Measurements from ENCODE around the gene NEAT1. TPM values are rescaled to one million over a fixed set of nuclear protein-coding genes. Genes with fewer than 3 reads are reported as not detected.

Gene NEAT1
- total and polyA plus RNA-seq, 11 donors: 17.0 to 760 (median 507) TPM

DNA sequence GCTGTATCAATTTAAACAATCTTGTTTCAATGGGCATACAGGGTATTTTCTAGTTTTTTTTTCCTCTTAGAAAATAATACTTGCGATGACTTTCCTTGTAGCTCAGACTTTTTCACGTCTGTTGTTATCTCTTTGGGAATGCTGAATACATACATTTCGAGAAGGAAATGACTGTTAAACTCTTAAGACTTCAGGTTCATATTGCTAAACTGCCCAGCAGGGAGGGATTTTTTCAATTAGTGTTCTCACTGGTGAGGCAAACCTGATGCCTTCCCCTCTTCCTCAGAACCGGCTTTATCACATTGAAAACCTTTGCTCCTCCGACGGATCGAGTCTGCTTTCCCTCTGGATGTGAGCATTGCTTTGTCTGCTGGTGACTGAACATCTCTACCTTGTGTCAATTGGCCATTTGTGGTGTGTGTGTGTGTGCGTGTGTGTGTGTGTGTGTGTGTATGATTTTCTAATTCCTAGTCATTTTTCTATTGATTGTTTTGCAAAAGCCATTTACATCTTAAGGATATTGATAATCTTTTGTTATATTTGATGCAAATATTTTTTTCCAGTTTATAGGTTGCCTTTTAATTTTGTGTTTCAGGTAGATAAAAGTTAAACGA is 6.6 kb downstream of the NEAT1 start:
- H3K4me1 ChIP-seq: peaks cover 0 to 77% (median 64%) of the 10 kb centered on the region in 12 donors
- intact Hi-C loops (cut with DNase I): no loop called here
- WGBS, 4 donors: 1 to 7% (median 3%) methylated on average over 9 of the region's 9 CpGs
- H3K9me3 ChIP-seq: no peaks in the 10 kb centered on the region
- peak overlapping the region in 11 of 12 donors; percentile 12 to 100 (median 99) for H3K27ac ChIP-seq
- TF ChIP-seq, protein P1, sequence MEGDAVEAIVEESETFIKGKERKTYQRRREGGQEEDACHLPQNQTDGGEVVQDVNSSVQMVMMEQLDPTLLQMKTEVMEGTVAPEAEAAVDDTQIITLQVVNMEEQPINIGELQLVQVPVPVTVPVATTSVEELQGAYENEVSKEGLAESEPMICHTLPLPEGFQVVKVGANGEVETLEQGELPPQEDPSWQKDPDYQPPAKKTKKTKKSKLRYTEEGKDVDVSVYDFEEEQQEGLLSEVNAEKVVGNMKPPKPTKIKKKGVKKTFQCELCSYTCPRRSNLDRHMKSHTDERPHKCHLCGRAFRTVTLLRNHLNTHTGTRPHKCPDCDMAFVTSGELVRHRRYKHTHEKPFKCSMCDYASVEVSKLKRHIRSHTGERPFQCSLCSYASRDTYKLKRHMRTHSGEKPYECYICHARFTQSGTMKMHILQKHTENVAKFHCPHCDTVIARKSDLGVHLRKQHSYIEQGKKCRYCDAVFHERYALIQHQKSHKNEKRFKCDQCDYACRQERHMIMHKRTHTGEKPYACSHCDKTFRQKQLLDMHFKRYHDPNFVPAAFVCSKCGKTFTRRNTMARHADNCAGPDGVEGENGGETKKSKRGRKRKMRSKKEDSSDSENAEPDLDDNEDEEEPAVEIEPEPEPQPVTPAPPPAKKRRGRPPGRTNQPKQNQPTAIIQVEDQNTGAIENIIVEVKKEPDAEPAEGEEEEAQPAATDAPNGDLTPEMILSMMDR (IDR thresholded peaks at IDR 0.05): no peak
- TF ChIP-seq POLR2A (IDR thresholded peaks at IDR 0.05): peak; percentile 8 to 35
- H3K27me3 ChIP-seq: no peaks in the 10 kb centered on the region
- DNase-seq: peak in 2 of 5 donors; percentile 28 to 31
- peaks cover 3 to 94% (median 74%) of the 10 kb centered on the region in 9 donors for H3K36me3 ChIP-seq
- ATAC-seq: peak in 2 of 4 donors; percentile 2 to 5
- H3K4me3 ChIP-seq: peak overlapping the region in 11 of 12 donors; percentile 75 to 96 (median 91)

DNA sequence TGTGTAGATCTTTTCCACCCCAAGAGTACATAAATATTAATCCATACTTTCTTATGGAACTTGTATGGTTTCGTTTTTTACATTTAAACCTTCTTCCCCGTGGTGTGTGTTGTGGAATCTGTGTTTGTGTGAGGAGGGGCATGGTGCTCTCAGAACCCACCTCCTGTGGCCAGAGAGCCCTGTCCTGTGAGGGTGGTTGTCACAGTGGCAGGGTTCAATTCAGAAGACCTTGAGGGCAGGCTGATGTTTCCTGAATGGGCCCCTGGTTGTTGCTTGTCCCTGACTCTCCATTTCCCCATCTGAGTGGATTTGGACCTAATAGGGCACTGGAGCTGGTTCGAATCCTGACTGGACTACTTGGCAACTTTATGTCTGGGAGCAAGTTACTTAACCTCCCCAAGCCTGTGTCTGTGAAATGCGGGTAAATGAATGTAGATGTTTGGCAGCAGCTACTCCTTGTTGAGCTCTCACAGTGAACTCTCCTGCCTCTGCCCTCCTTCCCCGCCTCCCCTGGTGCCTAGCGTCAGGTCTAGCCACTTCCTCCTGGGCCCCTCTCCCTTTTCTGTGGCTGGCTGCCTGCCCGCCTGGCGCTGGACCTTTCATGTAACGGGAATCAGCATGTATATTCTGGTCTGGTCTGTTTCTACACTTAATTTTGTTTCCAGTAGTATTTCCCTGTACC is 7.3 kb downstream of the NEAT1 start:
- peaks cover 6 to 94% (median 81%) of the 10 kb centered on the region in 9 donors for H3K36me3 ChIP-seq
- peak overlapping the region; percentile 1 to 100 (median 76) for H3K27ac ChIP-seq
- 1 to 2% (median 1%) methylated on average over 9 of the region's 9 CpGs for WGBS, 4 donors
- intact Hi-C loops (cut with DNase I): no loop called here
- no peaks in the 10 kb centered on the region for H3K27me3 ChIP-seq
- TF ChIP-seq POLR2A (IDR thresholded peaks at IDR 0.05): peak; percentile 43 to 68
- TF ChIP-seq, protein P1 (IDR thresholded peaks at IDR 0.05): no peak
- peak in 4 of 5 donors; percentile 77 to 81 (median 79) for DNase-seq
- peak overlapping the region in 11 of 12 donors; percentile 10 to 96 (median 84) for H3K4me3 ChIP-seq
- no peaks in the 10 kb centered on the region for H3K9me3 ChIP-seq
- peaks cover 0 to 84% (median 71%) of the 10 kb centered on the region in 12 donors for H3K4me1 ChIP-seq
- ATAC-seq: peak; percentile 4 to 47 (median 24)

DNA sequence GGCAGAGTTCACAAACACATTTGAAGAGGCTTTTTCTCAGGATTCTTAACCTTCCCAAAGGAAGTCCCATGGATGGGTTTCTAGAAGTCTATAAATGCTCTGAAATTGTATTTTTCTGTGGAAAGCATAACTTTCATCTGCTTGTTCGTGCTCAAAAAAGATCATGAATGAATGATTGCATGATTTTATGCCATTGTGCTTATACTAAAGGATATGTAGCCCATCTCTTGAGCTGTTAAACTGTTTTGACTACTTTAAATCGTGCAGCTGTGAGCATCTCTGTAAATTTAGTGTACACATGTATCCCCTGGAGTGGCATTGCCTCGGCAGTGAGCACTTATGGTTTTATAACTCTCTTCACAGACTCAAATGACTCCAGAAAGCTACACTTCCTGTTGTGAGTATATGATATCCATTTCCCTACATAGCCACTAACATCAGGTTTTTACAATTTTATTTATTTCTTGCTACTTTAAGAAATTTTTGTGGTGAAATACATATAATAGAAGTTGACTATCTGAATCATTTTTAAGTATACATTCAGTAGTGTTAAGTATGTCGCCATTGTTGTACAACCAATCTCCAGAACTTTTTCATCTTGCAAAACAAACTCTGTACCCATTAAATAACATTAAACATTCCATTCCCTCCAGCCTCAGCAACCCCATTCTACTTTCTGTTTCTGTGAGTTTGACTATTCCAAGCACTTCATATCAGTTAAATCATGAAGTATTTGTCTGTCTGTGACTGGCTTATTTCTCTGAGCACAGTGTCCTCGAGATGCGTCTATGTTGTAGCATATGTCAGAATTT is 8.0 kb downstream of the NEAT1 start:
- intact Hi-C loops (cut with DNase I): no loop called here
- Histone ChIP-seq H3K27ac (peak overlapping the region; percentile 1 to 100 (median 76)), H3K27me3 (no peaks in the 10 kb centered on the region), H3K36me3 (peaks cover 2 to 94% (median 81%) of the 10 kb centered on the region in 9 donors), H3K9me3 (no peaks in the 10 kb centered on the region), H3K4me1 (peaks cover 0 to 92% (median 79%) of the 10 kb centered on the region in 12 donors), H3K4me3 (peak overlapping the region in 11 of 12 donors; percentile 10 to 96 (median 84))
- peak in 1 of 5 donors; percentile 15 for DNase-seq
- no peak for ATAC-seq
- 10 to 19% (median 12%) methylated on average over 6 of the region's 6 CpGs for WGBS, 4 donors
- no peak for TF ChIP-seq POLR2A (IDR thresholded peaks at IDR 0.05)
- TF ChIP-seq, protein P1 (IDR thresholded peaks at IDR 0.05): no peak
